ENCODE data around the gene TRMT61B. TPM values are rescaled to one million over a fixed set of nuclear protein-coding genes. Genes with fewer than 3 reads are reported as not detected.

Gene TRMT61B
- total RNA-seq, 1 donor from 2014 or later: 24.7 TPM

DNA sequence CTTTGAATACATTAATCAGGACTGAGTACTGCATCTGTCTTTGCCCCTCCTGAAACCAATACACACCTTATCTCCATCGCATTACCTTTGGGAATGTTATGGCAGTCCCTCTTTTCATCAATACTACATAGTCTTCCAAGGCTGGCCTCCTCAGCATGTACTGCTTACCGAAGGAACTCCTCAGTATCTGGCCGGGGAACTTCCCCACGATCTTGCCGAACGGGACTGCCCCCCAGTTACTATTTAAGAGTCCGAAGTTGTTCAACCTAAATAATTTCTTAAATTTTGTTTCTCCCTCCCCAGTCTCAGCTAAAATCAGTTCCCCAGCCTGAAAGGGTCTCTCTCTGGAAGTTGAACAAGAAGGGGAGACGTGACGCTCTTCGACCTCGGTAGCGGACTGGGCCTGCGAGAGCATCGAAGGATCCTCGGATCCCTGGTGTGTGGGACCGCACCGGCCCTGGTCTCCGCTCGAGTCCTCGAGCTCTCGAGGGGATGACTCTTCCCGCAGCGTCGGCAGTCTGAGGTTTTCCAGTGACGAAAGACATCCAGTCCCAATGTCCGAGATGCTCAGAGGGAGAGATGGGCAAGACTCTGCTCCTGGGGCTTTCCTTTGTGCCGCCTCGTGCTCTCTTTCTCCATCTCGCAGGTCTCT lies 489 bp downstream of the TRMT61B start:
- intact Hi-C loops (cut with micrococcal nuclease): no loop called here
- ATAC-seq: no peak
- DNase-seq: no peak

DNA sequence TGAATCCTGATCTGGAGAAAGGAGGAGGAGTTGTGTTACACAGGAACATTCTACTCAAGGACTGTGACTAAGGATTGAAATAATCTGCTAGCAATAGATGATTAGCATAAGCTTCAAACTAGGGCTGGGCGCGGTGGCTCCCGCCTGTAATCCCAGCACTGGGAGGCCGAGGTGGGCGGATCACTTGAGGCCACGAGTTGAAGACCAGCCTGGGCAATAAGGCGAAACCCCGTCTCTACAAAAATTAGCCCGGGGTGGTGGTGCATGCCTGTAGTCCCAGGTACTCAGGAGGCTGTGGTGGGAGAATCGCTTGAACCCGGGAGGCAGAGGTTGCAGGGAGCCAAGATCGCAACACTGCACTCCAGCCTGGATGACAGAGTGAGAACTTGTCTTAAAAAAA lies 1.5 kb downstream of the TRMT61B start:
- ATAC-seq (no peak), DNase-seq (no peak)
- intact Hi-C loops (cut with micrococcal nuclease): no loop called here

DNA sequence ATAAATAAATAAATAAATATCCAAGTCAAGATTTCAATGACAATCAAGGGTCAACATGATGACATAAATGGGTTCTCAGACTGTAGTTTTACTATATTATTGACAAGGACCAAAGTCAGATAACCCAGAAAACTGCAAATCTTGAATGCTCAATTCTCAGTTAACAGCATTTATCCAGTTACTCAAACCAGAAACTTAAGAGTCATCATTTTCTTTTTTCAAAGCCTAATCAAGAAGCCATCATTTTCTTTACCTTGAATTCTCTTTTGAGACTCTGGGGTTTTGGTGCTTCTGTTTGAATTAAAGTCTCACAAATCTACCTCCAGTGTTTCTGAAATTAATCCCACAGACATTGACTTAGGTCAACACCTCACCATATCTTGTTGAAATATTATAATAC lies 14.1 kb downstream of the TRMT61B start:
- no peak for DNase-seq
- no peak for ATAC-seq
- intact Hi-C loops (cut with micrococcal nuclease): no loop called here

DNA sequence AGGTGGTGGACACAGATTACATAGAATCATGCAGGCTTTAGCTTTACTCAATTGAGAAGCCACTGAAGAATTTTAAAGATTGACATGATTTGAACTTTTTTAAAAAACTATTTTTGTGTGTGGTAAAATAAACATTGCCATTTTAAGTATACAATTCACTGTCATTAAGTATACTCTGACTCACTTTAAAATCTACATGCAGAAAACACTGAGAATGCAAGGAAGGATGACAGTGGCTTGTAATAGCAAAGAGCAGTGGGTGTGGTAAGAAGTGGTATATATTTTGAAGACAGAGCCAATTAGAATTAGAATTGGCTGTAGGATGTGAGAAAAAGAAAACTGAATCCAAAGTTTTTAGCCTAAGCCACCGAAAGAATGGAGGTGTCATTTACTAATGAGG lies 14.9 kb downstream of the TRMT61B start:
- intact Hi-C loops (cut with micrococcal nuclease): no loop called here
- DNase-seq: no peak
- ATAC-seq: no peak

DNA sequence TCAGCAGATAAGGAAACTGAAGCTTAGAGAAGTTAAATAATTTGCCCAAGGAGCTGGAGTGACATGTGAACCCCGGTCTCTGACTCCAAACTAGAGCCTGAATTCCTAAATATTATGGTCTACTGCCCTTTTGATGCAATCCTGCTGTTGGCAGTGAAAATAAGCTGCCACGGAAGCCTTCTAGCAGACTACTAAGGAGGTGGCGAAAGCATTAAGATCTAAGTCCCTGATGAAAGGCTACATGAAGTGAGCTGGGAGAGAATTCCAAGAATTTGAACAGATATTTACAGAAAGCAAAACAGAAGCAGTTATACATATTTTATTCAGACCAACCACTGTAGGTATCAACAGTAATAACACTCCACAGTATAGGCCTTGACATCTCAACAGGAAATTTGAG lies 28.1 kb downstream of the TRMT61B start:
- DNase-seq (no peak), ATAC-seq (no peak)
- intact Hi-C loops (cut with micrococcal nuclease): no loop called here

DNA sequence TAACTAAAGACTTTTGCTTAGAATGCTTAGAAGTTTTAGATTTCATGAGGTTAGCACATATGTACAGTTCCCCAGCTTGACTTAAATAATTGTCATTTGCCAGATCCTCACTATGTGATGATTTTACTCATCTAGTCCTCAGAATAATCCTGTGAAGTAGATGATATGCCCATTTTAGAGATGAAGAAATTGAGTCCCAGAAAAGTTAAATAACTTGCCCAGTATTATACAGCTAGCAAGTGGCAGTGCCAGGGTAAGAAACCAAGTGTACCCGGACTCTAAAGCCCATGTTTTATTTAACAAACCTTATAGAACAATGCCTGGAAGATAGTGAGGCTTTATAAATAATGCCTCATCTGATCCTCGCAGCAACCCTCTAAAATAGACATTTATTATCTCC lies 31.1 kb downstream of the TRMT61B start:
- DNase-seq: no peak
- intact Hi-C loops (cut with micrococcal nuclease): no loop called here
- no peak for ATAC-seq

DNA sequence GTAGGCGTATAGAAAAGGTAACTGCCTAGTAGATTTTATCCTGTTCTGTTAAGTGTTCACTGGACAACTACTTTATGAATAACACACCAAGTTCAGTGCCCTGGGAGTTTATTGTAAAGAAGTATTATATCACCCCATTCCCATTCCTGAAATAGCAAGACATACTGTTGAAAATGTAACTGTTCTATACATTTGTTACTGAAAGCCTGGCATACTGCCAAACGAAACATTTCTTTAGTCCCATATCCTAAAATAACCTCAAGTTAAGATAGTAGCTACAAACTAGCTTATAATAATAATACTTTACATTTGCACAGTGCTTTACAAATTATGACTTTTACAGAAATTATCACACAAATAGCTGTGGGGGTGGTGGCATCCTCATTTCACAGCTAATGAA lies 34.3 kb downstream of the TRMT61B start:
- DNase-seq (no peak), ATAC-seq (no peak)
- intact Hi-C loops (cut with micrococcal nuclease): no loop called here

DNA sequence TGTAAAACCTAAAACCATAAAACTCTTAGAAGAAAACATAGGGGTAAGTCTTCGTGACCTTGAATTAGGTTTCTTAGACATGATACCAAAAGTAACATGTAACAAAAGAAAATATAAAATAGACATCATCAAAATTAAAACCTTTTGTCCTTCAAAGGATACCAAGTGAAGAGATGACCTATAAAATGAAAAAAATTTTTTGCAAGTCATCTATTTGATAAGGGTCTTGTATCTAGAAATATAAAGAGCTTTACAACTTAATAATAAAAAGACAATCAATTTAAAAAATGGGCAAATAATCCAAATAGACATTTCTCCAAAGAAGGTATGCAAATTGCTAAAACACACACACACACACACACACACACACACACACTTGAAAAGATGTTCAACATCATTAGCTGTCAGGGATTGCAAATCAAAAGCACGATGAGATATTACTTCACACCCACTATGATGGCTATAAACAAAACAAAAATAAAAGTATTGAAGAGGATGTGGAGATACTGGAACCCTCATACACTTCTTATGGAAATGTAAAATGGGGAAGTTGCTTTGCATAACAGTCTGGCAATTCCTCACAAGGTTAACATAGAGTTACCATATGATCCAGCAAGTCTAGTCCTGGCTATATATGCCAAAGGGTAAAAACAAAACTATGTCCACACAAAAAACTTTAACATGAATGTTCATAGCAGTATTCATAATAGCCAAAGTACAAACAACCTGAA lies 36.2 kb downstream of the TRMT61B start:
- intact Hi-C loops (cut with micrococcal nuclease): no loop called here
- ATAC-seq (no peak), DNase-seq (no peak)

DNA sequence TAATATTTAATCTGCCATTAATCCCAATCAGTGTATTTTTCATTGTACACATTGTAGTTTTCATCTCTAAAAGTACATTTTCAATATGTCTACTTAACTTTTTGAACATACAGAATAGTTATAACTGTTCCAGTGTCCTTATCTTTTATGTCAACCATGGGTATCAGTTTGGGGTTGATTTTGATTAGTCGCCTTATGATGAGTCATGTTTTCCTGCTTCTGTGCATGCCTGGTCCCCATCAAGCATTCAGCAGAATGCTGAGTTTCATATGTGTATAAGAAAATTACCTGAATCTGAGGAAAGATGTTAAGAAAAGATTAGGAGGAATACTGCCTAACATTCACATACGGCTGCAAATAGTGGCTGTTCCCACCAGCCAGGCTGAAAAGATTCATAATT lies 41.7 kb downstream of the TRMT61B start:
- DNase-seq (no peak), ATAC-seq (no peak)
- intact Hi-C loops (cut with micrococcal nuclease): no loop called here

DNA sequence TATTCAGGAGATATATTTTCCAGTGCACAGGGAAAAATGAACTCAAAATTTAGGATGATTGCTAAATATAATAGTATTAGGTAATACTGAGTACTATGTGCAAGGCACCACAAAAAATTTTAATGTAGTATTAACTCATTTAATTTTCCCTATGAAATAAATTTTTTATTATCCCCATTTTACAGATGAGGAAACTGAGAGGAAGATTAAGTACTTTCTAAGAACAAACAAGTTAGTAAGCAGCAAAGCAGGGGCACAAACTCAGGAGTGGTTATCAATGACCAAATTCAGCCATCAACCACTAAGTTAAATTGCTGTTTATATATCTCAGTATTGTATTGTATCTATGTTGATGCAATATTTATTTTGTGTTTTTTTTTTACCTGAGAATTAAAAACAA lies 45.2 kb downstream of the TRMT61B start:
- no peak for ATAC-seq
- intact Hi-C loops (cut with micrococcal nuclease): no loop called here

DNA sequence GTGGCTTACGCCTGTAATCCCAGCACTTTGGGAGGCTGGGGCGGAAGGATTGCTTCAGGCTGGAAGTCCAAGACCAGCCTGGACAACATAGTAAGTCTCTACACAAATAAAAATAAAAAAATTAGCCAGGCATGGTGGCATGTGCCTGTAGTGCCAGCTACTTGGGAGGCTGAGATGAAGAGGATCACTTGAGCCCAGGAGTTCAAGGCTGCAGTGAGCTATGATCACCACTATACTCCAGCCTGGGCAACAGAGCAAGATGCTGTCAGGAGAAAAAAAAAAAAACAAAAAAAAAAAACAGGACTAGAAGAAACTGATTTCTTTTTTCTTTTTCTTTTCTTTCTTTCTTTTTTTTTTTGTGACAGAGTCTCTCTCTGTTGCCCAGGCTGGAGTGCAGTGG lies 45.9 kb downstream of the TRMT61B start:
- ATAC-seq: no peak
- intact Hi-C loops (cut with micrococcal nuclease): no loop called here
- DNase-seq: no peak

More for the DNA sequence above, 45.2 kb downstream of the TRMT61B start:
- no peak for DNase-seq

DNA sequence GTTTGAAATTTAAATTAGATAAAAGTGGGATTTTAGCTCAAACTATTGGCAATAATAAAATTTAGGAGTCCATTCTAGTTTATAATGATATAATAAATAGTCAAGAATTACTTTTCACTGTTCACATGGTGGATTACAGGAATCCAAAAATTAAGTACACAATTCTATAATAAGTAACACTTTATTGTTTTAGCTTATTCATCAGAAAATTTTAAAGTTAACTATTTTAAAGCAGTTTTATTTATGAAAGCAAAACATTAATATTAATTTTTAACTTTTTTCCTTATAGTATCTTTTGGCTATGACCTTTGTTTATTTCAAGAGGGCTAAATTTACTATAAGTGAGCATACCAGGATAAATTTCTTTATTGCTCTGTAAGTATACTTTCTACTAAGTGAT lies 48.1 kb downstream of the TRMT61B start:
- DNase-seq: no peak
- intact Hi-C loops (cut with micrococcal nuclease): no loop called here
- no peak for ATAC-seq

DNA sequence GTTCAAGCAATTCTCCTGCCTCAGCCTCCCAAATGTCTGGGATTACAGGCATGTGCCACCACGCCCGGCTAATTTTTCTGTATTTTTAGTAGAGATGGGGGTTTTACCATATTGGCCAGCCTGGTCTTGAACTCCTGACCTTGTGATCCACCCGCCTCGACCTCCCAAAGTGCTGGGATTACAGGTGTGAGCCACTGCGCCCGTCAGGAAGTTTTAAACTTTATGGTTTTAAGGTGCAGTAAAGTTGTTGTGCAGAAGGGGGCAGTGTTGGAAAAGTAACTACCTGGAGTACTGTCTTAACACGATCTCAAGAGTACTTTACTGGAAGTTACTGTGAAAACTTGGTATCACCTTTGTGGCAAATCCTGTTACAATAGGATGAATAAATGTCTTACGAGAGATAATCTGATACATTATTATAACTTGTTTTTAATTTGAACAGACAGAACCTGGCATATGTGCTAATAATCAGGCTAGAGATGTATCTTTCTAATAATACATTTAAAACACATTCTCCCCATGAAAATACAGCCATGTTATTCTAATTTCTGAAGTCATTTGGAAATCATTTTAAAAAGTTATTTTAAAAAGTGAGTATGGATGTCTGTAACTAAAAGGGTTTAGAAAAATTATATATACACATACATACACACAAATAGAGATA lies 48.7 kb downstream of the TRMT61B start:
- ATAC-seq (peak; percentile 51), DNase-seq (no peak)
- intact Hi-C loops (cut with micrococcal nuclease): no loop called here

DNA sequence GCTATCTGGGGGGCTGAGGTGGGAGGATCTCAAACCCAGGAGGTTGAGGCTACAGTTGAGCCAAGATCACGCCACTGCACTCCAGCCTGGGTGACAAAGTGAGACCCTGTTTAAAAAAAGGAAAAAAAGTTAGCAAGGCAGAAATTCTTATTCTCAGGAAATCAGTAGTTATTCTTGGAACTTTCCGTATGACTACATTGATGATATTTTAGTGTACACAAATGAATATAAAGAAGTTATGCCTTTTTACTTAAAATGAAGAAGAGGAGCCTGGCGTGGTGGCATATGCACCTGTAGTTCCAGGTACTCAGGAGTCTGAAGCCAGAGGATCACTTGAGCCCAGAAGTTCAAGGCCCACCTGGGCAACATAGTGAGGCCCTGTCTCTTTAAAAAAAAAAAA lies 52.1 kb downstream of the TRMT61B start:
- intact Hi-C loops (cut with micrococcal nuclease): no loop called here
- DNase-seq: no peak
- no peak for ATAC-seq

DNA sequence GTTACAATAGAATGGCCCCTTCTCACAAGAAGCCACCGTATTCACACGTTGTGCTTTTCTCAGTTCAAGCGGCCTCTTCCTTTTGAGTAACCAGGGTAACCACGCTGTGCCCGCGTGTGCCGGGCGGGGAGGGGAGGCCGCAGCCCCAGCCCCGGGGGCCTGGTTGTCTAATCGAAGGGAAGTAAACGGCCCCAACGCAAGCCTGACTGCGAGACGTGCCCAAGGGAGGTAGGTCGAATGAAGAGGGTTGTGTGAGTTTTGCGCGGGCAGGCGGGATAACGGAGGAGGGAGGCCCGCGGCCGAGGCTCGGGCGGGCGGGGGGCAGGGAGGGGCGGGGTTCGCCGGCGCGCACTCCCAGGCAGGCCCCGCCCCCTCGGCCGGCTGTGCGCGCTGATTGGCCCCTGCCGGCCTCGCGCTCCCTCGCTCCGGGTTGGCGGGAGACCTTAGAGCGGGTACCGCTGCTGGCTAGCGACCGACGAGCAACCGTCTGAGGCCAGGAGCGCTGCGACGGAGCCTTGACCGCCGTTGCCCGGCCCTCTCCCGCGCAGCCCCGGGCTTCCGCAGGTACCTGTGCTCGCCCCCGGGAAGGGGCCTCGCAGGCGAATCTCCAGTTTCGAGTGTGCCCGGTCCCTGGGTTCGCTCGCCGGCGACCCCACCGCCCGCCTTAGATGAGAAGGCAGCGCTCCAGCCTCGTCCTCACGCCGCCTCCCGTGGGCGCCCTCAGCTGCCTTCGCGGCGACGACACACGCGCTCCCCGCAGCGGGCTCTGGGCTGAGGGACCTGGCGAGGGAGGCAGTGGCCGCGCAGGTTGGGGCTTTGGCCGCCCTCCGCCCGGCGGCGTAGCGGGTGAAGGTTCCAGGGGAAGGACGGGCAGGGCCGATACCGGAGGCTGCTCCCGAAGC lies 59.5 kb downstream of the TRMT61B start, which contains the start of gene SPDYA:
TSS of gene SPDYA (plus strand) at position 451 of the 902 bp plus-strand sequence. CDS start 5,181 bp downstream, outside the sequence.
- intact Hi-C loops (cut with micrococcal nuclease): no loop called here
- DNase-seq: peak; percentile 87
- ATAC-seq: peak; percentile 96

DNA sequence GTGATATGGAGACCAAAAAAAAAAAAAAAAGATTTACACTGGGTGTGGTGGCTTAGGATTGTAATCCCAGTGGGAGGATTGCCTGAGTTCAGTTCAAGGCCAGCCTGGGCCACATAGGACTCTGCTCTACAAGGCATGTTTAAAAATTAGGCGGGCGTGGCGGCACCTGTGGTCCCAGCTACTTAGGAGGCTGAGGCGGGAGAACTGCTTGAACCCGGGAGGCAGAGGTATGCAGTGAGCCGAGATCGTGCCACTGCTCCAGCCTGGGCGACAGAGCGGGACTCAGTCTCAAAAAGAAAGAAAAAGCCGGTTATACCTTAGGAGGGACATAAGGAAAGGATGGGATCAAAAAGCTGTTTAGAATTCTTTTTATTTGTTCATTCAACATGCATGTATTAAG lies 60.2 kb downstream of the TRMT61B start:
- intact Hi-C loops (cut with micrococcal nuclease): no loop called here
- ATAC-seq (peak; percentile 11), DNase-seq (no peak)

DNA sequence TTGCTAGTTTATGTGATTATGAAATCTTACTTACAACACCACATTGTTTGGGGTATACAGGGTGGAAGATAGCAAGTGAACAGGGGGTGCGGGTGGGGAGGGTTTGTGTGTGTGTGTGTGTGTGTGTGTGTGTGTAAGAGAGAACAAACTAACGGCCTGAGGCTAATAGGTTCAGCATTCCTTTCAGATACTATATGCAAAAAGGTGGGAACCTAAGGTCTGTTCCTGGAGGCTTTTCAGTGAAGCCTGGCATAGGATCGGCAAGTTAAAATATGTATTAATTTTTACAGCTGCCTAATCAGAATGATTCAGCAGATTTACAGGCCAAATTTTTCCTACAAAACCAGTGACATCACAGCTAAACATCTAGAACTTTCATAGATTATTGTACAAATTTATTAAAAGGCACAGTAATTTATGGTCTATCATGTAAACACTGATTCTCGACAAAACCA lies 67.1 kb downstream of the TRMT61B start:
- intact Hi-C loops (cut with micrococcal nuclease): no loop called here
- ATAC-seq: no peak
- no peak for DNase-seq

DNA sequence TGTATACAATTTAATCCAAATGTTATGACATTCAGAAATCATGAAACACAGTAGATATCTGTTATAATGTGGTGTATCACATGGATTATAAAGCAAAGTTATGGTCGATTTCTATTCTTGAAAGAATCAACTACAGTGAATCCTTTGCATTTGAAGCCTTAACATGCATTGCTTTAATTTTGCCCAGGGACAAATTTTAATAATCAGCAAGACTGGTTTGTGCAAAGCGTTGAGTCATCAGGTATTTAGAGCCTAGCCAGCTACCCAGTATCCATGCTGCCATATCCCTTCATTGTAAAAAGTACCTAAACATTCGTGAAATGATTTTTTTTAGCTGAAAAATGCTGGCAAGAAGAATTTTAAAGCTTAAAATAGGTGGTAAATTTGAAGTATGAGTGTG lies 68.4 kb downstream of the TRMT61B start:
- no peak for ATAC-seq
- DNase-seq: no peak
- intact Hi-C loops (cut with micrococcal nuclease): no loop called here
